SK-N-SH (cell line): Measurements from ENCODE around the gene ENTPD7.

Experiments used
- FOXM1 ChIP-seq: IDR thresholded peaks from 2 replicates; pipeline ENCODE4 v1.4.0; 2012; ENCODE audit warnings: low read depth, mild to moderate bottlenecking
- TF ChIP-seq, protein P1 (sequence below): fragments of 200-600 bp; sonication (generic); IDR thresholded peaks from 2 replicates; pipeline ENCODE4 v1.6.1; 2017; ENCODE audit warnings: antibody characterized with exemption, mild to moderate bottlenecking, moderate library complexity
- TF ChIP-seq, protein P2 (sequence below): IDR thresholded peaks from 2 replicates; pipeline ENCODE4 v1.4.0; 2012; ENCODE audit warnings: low read depth, borderline replicate concordance

DNA sequence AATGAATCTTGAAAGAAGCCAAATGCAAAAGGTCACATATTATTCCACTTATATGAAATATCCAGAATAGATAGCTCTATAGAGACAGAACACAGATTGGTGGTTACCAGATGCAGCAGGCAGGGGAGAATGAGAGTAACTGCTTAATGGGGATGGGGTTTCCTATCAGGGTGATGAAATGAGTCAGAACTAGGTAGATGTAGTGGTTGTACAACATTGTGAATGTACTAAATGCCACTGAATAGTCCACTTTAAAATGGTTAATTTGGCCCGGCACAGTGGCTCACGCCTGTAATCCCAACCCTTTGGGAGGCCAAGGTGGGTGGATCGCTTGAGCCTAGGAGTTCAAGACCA lies 29.7 kb upstream of the ENTPD7 start:
- no peak for TF ChIP-seq FOXM1
- TF ChIP-seq, protein P1, sequence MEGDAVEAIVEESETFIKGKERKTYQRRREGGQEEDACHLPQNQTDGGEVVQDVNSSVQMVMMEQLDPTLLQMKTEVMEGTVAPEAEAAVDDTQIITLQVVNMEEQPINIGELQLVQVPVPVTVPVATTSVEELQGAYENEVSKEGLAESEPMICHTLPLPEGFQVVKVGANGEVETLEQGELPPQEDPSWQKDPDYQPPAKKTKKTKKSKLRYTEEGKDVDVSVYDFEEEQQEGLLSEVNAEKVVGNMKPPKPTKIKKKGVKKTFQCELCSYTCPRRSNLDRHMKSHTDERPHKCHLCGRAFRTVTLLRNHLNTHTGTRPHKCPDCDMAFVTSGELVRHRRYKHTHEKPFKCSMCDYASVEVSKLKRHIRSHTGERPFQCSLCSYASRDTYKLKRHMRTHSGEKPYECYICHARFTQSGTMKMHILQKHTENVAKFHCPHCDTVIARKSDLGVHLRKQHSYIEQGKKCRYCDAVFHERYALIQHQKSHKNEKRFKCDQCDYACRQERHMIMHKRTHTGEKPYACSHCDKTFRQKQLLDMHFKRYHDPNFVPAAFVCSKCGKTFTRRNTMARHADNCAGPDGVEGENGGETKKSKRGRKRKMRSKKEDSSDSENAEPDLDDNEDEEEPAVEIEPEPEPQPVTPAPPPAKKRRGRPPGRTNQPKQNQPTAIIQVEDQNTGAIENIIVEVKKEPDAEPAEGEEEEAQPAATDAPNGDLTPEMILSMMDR = no peak
- TF ChIP-seq, protein P2, sequence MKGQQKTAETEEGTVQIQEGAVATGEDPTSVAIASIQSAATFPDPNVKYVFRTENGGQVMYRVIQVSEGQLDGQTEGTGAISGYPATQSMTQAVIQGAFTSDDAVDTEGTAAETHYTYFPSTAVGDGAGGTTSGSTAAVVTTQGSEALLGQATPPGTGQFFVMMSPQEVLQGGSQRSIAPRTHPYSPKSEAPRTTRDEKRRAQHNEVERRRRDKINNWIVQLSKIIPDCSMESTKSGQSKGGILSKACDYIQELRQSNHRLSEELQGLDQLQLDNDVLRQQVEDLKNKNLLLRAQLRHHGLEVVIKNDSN = no peak
